Kidney (tissue), 14 donors: ENCODE results near the gene GAS7. TPM values are rescaled to one million over a fixed set of nuclear protein-coding genes. Genes with fewer than 3 reads are reported as not detected.
A peak's percentile ranks its signal among the peaks of the same experiment; 100 is the strongest.

Experiments
- DNase-seq, 5 donors: peaks; one replicate each; pipeline ENCODE4 v3.0.0-alpha.2; 2013 to 2020
- FAIRE-seq: peaks from 2 replicates; lab custom pipeline; 2012; peaks lifted over from hg19 to GRCh38; lab: Jason Lieb, UNC
- H3K27ac ChIP-seq, 2 donors: one replicate each; pipeline ENCODE4 v1.7.0; 2013; ENCODE audit warnings: low read depth in 2 of 2, low read length in 2 of 2, inconsistent platforms in 1 of 2
- H3K27me3 ChIP-seq: one replicate; pipeline ENCODE4 v1.7.1; 2013; ENCODE audit warnings: low read length, inconsistent platforms; ENCODE audit not compliant: control insufficient read depth, insufficient read depth
- H3K36me3 ChIP-seq, 3 donors: one replicate each; pipeline versions ENCODE4 v1.7.0 to v1.7.1; 2013; ENCODE audit warnings: low read length in 3 of 3, control low read depth in 1 of 3, inconsistent platforms in 1 of 3; ENCODE audit not compliant: insufficient read depth in 3 of 3, control insufficient read depth in 2 of 3
- H3K4me1 ChIP-seq, 3 donors: one replicate each; pipeline versions ENCODE4 v1.7.0 to v1.7.1; 2013; ENCODE audit warnings: low read length in 3 of 3, inconsistent platforms in 1 of 3, low read depth in 1 of 3; ENCODE audit not compliant: control insufficient read depth in 2 of 3, insufficient read depth in 2 of 3
- H3K4me3 ChIP-seq, 3 donors: one replicate each; pipeline versions ENCODE4 v1.7.0 to v1.8.1; 2013; ENCODE audit warnings: low read length in 3 of 3, control low read depth in 1 of 3, inconsistent platforms in 1 of 3
- H3K9ac ChIP-seq, 3 donors: one replicate each; pipeline versions ENCODE4 v1.7.0 to v1.7.1; 2013; ENCODE audit warnings: low read length in 3 of 3, control low read depth in 1 of 3, inconsistent platforms in 1 of 3
- H3K9me3 ChIP-seq, 3 donors: one replicate each; pipeline versions ENCODE4 v1.7.0 to v1.7.1; 2013; ENCODE audit warnings: low read length in 3 of 3, control low read depth in 1 of 3, inconsistent platforms in 1 of 3; ENCODE audit not compliant: control insufficient read depth in 2 of 3, insufficient read depth in 1 of 3
- intact Hi-C: fragments of 100-400 bp; cut with DNase I; formaldehyde crosslinking; loops from one replicate; pipeline ENCODE4 v1.11.1; 2022
- polyA plus RNA-seq: library from polyadenylated mRNA; stranded (reverse); fragments of 350-450 nt; fragmentation: Illumina TruSeq; extraction: RNeasy Lipid Tissue Mini Kit (QIAGEN cat#74804); gene quantifications from one replicate; pipeline ENCODE4 v1.2.3, GENCODE V29; 2014; ENCODE audit warnings: low read depth, low replicate concordance; ENCODE audit not compliant: insufficient read depth
- total RNA-seq: library from RNA; stranded (reverse); fragmentation: NEBNext Ultra II Directional; extraction: Animal tissue kit (Norgen Biotek cat#: 25700); gene quantifications from one replicate; pipeline ENCODE4 v1.2.1, GENCODE V29; 2021
- TF ChIP-seq, protein P1 (sequence below): IDR thresholded peaks from 3 replicates; pipeline ENCODE4 v1.5.1; 2012; ENCODE audit warnings: mild to moderate bottlenecking, moderate library complexity, borderline replicate concordance; ENCODE audit not compliant: insufficient read depth; ENCODE audit errors: extremely low read depth
- donor health status: control.
- donor health status: control.
- donor health status: control.
- donor health status: control.
- donor health status: control.
- donor health status: DM: yes; HTN: yes; CAD: no.
- donor health status: Normal renal cell carcinoma (clear cell type).

Gene GAS7
- total and polyA plus RNA-seq, 2 donors from 2014 or later: 1.1 to 20.5 TPM

DNA sequence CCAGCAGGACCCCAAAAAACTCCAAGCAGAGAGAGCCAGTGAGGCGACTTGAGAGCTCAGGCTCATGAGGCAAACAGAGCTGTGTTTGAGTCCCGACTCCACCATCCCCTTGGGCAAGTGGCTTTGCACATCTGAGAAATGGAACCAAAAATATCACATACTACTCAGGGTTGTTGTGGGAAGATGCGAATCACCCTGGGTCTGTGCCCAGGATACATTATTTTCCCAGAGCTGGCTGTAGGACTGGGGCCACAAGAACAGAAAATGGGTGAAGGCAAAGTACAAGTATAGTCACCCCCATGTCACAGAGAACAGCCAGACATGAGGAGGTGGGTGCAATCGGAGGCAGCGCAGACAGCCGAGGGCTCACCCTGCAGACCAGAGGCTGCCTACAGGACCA, 127.3 kb downstream of the GAS7 start:
- H3K4me1 ChIP-seq: no peaks in the 10 kb centered on the region
- intact Hi-C loops: no loop called here
- no peaks in the 10 kb centered on the region for H3K36me3 ChIP-seq
- H3K4me3 ChIP-seq: no peak overlapping the region
- H3K9ac ChIP-seq: no peak overlapping the region
- no peak overlapping the region for H3K27ac ChIP-seq
- DNase-seq (no peak), FAIRE-seq (no peak)
- H3K27me3 ChIP-seq: no peaks in the 10 kb centered on the region
- no peaks in the 10 kb centered on the region for H3K9me3 ChIP-seq
- TF ChIP-seq, protein P1, sequence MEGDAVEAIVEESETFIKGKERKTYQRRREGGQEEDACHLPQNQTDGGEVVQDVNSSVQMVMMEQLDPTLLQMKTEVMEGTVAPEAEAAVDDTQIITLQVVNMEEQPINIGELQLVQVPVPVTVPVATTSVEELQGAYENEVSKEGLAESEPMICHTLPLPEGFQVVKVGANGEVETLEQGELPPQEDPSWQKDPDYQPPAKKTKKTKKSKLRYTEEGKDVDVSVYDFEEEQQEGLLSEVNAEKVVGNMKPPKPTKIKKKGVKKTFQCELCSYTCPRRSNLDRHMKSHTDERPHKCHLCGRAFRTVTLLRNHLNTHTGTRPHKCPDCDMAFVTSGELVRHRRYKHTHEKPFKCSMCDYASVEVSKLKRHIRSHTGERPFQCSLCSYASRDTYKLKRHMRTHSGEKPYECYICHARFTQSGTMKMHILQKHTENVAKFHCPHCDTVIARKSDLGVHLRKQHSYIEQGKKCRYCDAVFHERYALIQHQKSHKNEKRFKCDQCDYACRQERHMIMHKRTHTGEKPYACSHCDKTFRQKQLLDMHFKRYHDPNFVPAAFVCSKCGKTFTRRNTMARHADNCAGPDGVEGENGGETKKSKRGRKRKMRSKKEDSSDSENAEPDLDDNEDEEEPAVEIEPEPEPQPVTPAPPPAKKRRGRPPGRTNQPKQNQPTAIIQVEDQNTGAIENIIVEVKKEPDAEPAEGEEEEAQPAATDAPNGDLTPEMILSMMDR: no peak

DNA sequence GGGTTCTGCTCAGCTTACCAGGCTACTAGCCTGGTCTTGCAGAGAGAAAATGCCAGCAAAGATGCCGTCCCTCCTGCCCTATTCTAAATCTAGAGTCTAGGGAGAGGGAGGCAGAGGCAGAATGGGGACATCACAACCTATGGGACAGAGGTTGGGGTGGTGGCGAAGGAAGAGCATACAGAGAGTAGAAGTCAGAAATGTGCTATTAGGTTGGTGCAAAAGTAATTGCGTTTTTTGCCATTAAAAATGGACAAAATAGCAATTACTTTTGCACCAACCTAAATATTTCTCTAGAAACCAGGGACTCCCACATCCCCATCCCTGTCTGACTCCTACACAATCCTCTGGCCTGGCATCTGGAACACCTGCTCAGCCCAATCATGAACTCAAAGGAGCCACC, 127.7 kb downstream of the GAS7 start:
- no peak for FAIRE-seq
- H3K27ac ChIP-seq: no peak overlapping the region

DNA sequence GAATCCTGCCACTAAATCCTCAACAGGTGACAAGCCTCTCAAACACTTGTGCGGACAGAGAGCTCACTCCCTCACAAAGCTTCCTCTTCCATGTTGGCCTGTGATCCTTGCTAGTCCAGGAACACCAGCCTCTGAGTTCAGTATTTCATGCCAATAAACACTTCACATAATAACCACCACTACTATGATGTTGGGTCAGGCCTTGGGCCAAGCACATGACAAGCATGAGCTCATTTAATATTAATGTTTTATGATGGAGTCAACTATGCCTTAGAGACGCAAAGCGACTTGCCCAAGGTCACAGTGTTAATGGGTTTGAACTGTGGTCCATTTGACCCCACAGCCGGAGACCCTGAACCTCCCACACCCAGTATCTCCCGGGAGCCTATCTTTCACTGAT, 129.1 kb downstream of the GAS7 start:
- TF ChIP-seq, protein P1: no peak
- peak in 1 of 5 donors; percentile 22 for DNase-seq
- no peak for FAIRE-seq

More for the DNA sequence above, 127.7 kb downstream of the GAS7 start:
- intact Hi-C loops: no loop called here
- Histone ChIP-seq H3K9me3 (no peaks in the 10 kb centered on the region), H3K4me3 (no peak overlapping the region), H3K27me3 (no peaks in the 10 kb centered on the region), H3K4me1 (no peaks in the 10 kb centered on the region), H3K36me3 (no peaks in the 10 kb centered on the region), H3K9ac (no peak overlapping the region)
- TF ChIP-seq, protein P1: no peak
- no peak for DNase-seq

More for the DNA sequence above, 129.1 kb downstream of the GAS7 start:
- intact Hi-C loops: no loop called here
- H3K4me3 ChIP-seq: no peak overlapping the region
- H3K4me1 ChIP-seq: no peaks in the 10 kb centered on the region
- H3K9me3 ChIP-seq: no peaks in the 10 kb centered on the region
- no peaks in the 10 kb centered on the region for H3K36me3 ChIP-seq
- H3K27ac ChIP-seq: no peak overlapping the region
- H3K9ac ChIP-seq: no peak overlapping the region
- H3K27me3 ChIP-seq: no peaks in the 10 kb centered on the region
